ENCODE measurements around the gene ITGAE. TPM values are rescaled to one million over a fixed set of nuclear protein-coding genes. Genes with fewer than 3 reads are reported as not detected.

ITGAE gene
- total and polyA plus RNA-seq, 10 of the 15 experiments (the other 5 are each of a cell fraction or from before 2014, with no cell fraction given): 13.1 to 161 (median 34.8) TPM

DNA sequence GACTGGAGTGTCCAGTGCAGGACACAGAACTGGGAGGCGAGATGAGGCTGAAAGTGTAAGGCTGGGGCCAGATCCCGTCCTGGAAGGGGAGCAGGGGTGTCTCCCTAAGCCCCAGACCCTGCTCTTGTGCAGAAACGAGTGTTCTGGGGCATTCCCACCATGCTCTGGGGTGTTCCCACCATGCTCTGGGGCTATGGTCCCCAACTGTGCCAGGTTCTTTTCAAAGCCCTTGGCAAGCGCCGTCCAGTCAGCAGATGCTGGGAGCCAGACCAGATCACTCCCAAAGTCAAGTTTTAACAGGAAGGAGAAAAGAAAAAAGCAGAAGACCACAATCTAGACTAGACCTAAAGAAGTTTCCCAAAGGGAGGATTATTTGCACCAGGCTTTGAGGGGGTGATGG, 135.2 kb downstream of the ITGAE start (continued):
- TF ChIP-seq, protein P1, sequence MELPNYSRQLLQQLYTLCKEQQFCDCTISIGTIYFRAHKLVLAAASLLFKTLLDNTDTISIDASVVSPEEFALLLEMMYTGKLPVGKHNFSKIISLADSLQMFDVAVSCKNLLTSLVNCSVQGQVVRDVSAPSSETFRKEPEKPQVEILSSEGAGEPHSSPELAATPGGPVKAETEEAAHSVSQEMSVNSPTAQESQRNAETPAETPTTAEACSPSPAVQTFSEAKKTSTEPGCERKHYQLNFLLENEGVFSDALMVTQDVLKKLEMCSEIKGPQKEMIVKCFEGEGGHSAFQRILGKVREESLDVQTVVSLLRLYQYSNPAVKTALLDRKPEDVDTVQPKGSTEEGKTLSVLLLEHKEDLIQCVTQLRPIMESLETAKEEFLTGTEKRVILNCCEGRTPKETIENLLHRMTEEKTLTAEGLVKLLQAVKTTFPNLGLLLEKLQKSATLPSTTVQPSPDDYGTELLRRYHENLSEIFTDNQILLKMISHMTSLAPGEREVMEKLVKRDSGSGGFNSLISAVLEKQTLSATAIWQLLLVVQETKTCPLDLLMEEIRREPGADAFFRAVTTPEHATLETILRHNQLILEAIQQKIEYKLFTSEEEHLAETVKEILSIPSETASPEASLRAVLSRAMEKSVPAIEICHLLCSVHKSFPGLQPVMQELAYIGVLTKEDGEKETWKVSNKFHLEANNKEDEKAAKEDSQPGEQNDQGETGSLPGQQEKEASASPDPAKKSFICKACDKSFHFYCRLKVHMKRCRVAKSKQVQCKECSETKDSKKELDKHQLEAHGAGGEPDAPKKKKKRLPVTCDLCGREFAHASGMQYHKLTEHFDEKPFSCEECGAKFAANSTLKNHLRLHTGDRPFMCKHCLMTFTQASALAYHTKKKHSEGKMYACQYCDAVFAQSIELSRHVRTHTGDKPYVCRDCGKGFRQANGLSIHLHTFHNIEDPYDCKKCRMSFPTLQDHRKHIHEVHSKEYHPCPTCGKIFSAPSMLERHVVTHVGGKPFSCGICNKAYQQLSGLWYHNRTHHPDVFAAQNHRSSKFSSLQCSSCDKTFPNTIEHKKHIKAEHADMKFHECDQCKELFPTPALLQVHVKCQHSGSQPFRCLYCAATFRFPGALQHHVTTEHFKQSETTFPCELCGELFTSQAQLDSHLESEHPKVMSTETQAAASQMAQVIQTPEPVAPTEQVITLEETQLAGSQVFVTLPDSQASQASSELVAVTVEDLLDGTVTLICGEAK (IDR thresholded peaks at IDR 0.05; ENCODE audit: borderline replicate concordance): no peak
- TF ChIP-seq NFIC (IDR thresholded peaks at IDR 0.05; ENCODE audit: low read depth, low read length) (no peak), JUNB (IDR thresholded peaks at IDR 0.05) (no peak), WRNIP1 (IDR thresholded peaks at IDR 0.05; ENCODE audit: borderline replicate concordance, low read depth, low read length) (no peak)

Other genes with a start within 250 kb of the ITGAE start
Only the 7 nearest of the 12 such genes appear.
- gene TAX1BP3, start 132.6 kb downstream of the ITGAE start, total RNA-seq (2014; rRNA removed): 28.2 and 29.8 TPM in 2 replicates
- 9.2 and 10.6 TPM in 2 replicates for gene TAX1BP3, start 132.6 kb downstream of the ITGAE start, total RNA-seq (2014; rRNA removed; fragmentation: Illumina TruSeq; extraction: Trizol)
- gene TAX1BP3, start 132.6 kb downstream of the ITGAE start, total RNA-seq (2021): 23.4 and 24.6 TPM in 2 replicates
- 3.6 and 5.0 TPM in 2 replicates for gene TAX1BP3, start 132.6 kb downstream of the ITGAE start, polyA plus RNA-seq (2011; rRNA removed)
- 4.4 and 8.3 TPM in 2 replicates for gene TAX1BP3, start 132.6 kb downstream of the ITGAE start, polyA plus RNA-seq (2014; fragmentation: Illumina TruSeq; extraction: Trizol)
- gene TAX1BP3, start 132.6 kb downstream of the ITGAE start, polyA plus RNA-seq (2014; fragmentation: Nextera tagmentation; extraction: Ambion mirVana): 1 to 10 TPM in 1 of 2 experiments, under 1 TPM in 1; 1.00 to 4.7 TPM
- 17.2 and 20.2 TPM in 2 replicates for gene TAX1BP3, start 132.6 kb downstream of the ITGAE start, polyA plus RNA-seq (2014; rRNA removed)
- 10 to 100 TPM; 38.1 to 40.4 TPM for gene TAX1BP3, start 132.6 kb downstream of the ITGAE start, polyA plus RNA-seq (2016; fragmentation: Nextera tagmentation; extraction: Ambion mirVana)
- gene EMC6, start 132.4 kb downstream of the ITGAE start, total RNA-seq (2014; rRNA removed): 24.5 and 37.3 TPM in 2 replicates
- gene EMC6, start 132.4 kb downstream of the ITGAE start, total RNA-seq (2014; rRNA removed; fragmentation: Illumina TruSeq; extraction: Trizol): 28.3 and 34.5 TPM in 2 replicates
- 63.6 and 64.2 TPM in 2 replicates for gene EMC6, start 132.4 kb downstream of the ITGAE start, total RNA-seq (2021)
- gene EMC6, start 132.4 kb downstream of the ITGAE start, polyA plus RNA-seq (2011; rRNA removed): 20.0 and 28.8 TPM in 2 replicates
- gene EMC6, start 132.4 kb downstream of the ITGAE start, polyA plus RNA-seq (2014; fragmentation: Illumina TruSeq; extraction: Trizol): 11.1 and 27.6 TPM in 2 replicates
- gene EMC6, start 132.4 kb downstream of the ITGAE start, polyA plus RNA-seq (2014; fragmentation: Nextera tagmentation; extraction: Ambion mirVana): 10 to 100 TPM in 1 of 2 experiments, 1 to 10 TPM in 1; 5.1 to 32.2 TPM
- 162 and 165 TPM in 2 replicates for gene EMC6, start 132.4 kb downstream of the ITGAE start, polyA plus RNA-seq (2014; rRNA removed)
- 100 to 1,000 TPM; 170 to 172 TPM for gene EMC6, start 132.4 kb downstream of the ITGAE start, polyA plus RNA-seq (2016; fragmentation: Nextera tagmentation; extraction: Ambion mirVana)
- 22.5 and 25.2 TPM in 2 replicates for gene P2RX5, start 105.0 kb downstream of the ITGAE start, total RNA-seq (2014; rRNA removed)
- 17.9 and 20.0 TPM in 2 replicates for gene P2RX5, start 105.0 kb downstream of the ITGAE start, total RNA-seq (2014; rRNA removed; fragmentation: Illumina TruSeq; extraction: Trizol)
- 24.8 and 27.2 TPM in 2 replicates for gene P2RX5, start 105.0 kb downstream of the ITGAE start, total RNA-seq (2021)
- gene P2RX5, start 105.0 kb downstream of the ITGAE start, polyA plus RNA-seq (2011; rRNA removed): 5.1 and 10.0 TPM in 2 replicates
- 18.4 and 28.8 TPM in 2 replicates for gene P2RX5, start 105.0 kb downstream of the ITGAE start, polyA plus RNA-seq (2014; fragmentation: Illumina TruSeq; extraction: Trizol)
- gene P2RX5, start 105.0 kb downstream of the ITGAE start, polyA plus RNA-seq (2014; fragmentation: Nextera tagmentation; extraction: Ambion mirVana): 10 to 100 TPM in 1 of 2 experiments, 1 to 10 TPM in 1; 6.9 to 14.2 TPM
- 18.1 and 22.5 TPM in 2 replicates for gene P2RX5, start 105.0 kb downstream of the ITGAE start, polyA plus RNA-seq (2014; rRNA removed)
- 10 to 100 TPM; 19.1 to 23.1 TPM for gene P2RX5, start 105.0 kb downstream of the ITGAE start, polyA plus RNA-seq (2016; fragmentation: Nextera tagmentation; extraction: Ambion mirVana)
- gene HASPIN, start 77.3 kb downstream of the ITGAE start, total RNA-seq (2014; rRNA removed): 14.9 and 16.5 TPM in 2 replicates
- gene HASPIN, start 77.3 kb downstream of the ITGAE start, total RNA-seq (2014; rRNA removed; fragmentation: Illumina TruSeq; extraction: Trizol): 11.7 and 13.1 TPM in 2 replicates
- gene HASPIN, start 77.3 kb downstream of the ITGAE start, total RNA-seq (2021): 16.5 and 18.0 TPM in 2 replicates
- 6.1 and 7.1 TPM in 2 replicates for gene HASPIN, start 77.3 kb downstream of the ITGAE start, polyA plus RNA-seq (2011; rRNA removed)
- gene HASPIN, start 77.3 kb downstream of the ITGAE start, polyA plus RNA-seq (2014; fragmentation: Illumina TruSeq; extraction: Trizol): 13.4 and 16.4 TPM in 2 replicates
- under 1 TPM; 0.80 to 0.97 TPM for gene HASPIN, start 77.3 kb downstream of the ITGAE start, polyA plus RNA-seq (2014; fragmentation: Nextera tagmentation; extraction: Ambion mirVana)
- gene HASPIN, start 77.3 kb downstream of the ITGAE start, polyA plus RNA-seq (2014; rRNA removed): 11.4 and 12.2 TPM in 2 replicates
- gene HASPIN, start 77.3 kb downstream of the ITGAE start, polyA plus RNA-seq (2016; fragmentation: Nextera tagmentation; extraction: Ambion mirVana): 1 to 10 TPM; 8.7 TPM
- gene NCBP3, start 45.1 kb upstream of the ITGAE start, total RNA-seq (2014; rRNA removed): 17.9 and 18.0 TPM in 2 replicates
- gene NCBP3, start 45.1 kb upstream of the ITGAE start, total RNA-seq (2014; rRNA removed; fragmentation: Illumina TruSeq; extraction: Trizol): 20.1 and 23.3 TPM in 2 replicates
- 22.3 and 27.2 TPM in 2 replicates for gene NCBP3, start 45.1 kb upstream of the ITGAE start, total RNA-seq (2021)
- 28.4 and 37.8 TPM in 2 replicates for gene NCBP3, start 45.1 kb upstream of the ITGAE start, polyA plus RNA-seq (2011; rRNA removed)
- gene NCBP3, start 45.1 kb upstream of the ITGAE start, polyA plus RNA-seq (2014; fragmentation: Illumina TruSeq; extraction: Trizol): 23.8 and 32.0 TPM in 2 replicates
- gene NCBP3, start 45.1 kb upstream of the ITGAE start, polyA plus RNA-seq (2014; fragmentation: Nextera tagmentation; extraction: Ambion mirVana): 1 to 10 TPM; 5.2 to 8.4 TPM
- gene NCBP3, start 45.1 kb upstream of the ITGAE start, polyA plus RNA-seq (2014; rRNA removed): 22.2 and 24.0 TPM in 2 replicates
- gene NCBP3, start 45.1 kb upstream of the ITGAE start, polyA plus RNA-seq (2016; fragmentation: Nextera tagmentation; extraction: Ambion mirVana): 10 to 100 TPM; 20.0 to 23.0 TPM
- gene CAMKK1, start 91.9 kb upstream of the ITGAE start, total RNA-seq (2014; rRNA removed): 0.27 and 0.62 TPM in 2 replicates
- 0.23 and 0.27 TPM in 2 replicates for gene CAMKK1, start 91.9 kb upstream of the ITGAE start, total RNA-seq (2014; rRNA removed; fragmentation: Illumina TruSeq; extraction: Trizol)
- gene CAMKK1, start 91.9 kb upstream of the ITGAE start, total RNA-seq (2021): 0.49 and 0.58 TPM in 2 replicates
- gene CAMKK1, start 91.9 kb upstream of the ITGAE start, polyA plus RNA-seq (2011; rRNA removed): 0.76 and 0.84 TPM in 2 replicates
- gene CAMKK1, start 91.9 kb upstream of the ITGAE start, polyA plus RNA-seq (2014; fragmentation: Illumina TruSeq; extraction: Trizol): 0.17 and 0.34 TPM in 2 replicates
- gene CAMKK1, start 91.9 kb upstream of the ITGAE start, polyA plus RNA-seq (2014; fragmentation: Nextera tagmentation; extraction: Ambion mirVana): under 1 TPM; 0.06 to 0.09 TPM
- 0.36 and 0.41 TPM in 2 replicates for gene CAMKK1, start 91.9 kb upstream of the ITGAE start, polyA plus RNA-seq (2014; rRNA removed)
- gene CAMKK1, start 91.9 kb upstream of the ITGAE start, polyA plus RNA-seq (2016; fragmentation: Nextera tagmentation; extraction: Ambion mirVana): under 1 TPM; 0.12 to 0.63 TPM
- gene P2RX1, start 115.3 kb upstream of the ITGAE start, total RNA-seq (2014; rRNA removed): 5.5 and 5.9 TPM in 2 replicates
- 2.7 and 3.1 TPM in 2 replicates for gene P2RX1, start 115.3 kb upstream of the ITGAE start, total RNA-seq (2014; rRNA removed; fragmentation: Illumina TruSeq; extraction: Trizol)
- gene P2RX1, start 115.3 kb upstream of the ITGAE start, total RNA-seq (2021): 5.0 and 5.1 TPM in 2 replicates
- 0.12 and 0.19 TPM in 2 replicates for gene P2RX1, start 115.3 kb upstream of the ITGAE start, polyA plus RNA-seq (2011; rRNA removed)
- gene P2RX1, start 115.3 kb upstream of the ITGAE start, polyA plus RNA-seq (2014; fragmentation: Illumina TruSeq; extraction: Trizol): 2.4 and 3.2 TPM in 2 replicates
- under 1 TPM; 0.16 to 0.22 TPM for gene P2RX1, start 115.3 kb upstream of the ITGAE start, polyA plus RNA-seq (2014; fragmentation: Nextera tagmentation; extraction: Ambion mirVana)
- gene P2RX1, start 115.3 kb upstream of the ITGAE start, polyA plus RNA-seq (2014; rRNA removed): 5.6 and 6.2 TPM in 2 replicates
- 1 to 10 TPM; 3.6 to 4.3 TPM for gene P2RX1, start 115.3 kb upstream of the ITGAE start, polyA plus RNA-seq (2016; fragmentation: Nextera tagmentation; extraction: Ambion mirVana)

All from GM12878 (cell line).